Measurements from ENCODE around the gene LRCH1. TPM values are rescaled to one million over a fixed set of nuclear protein-coding genes. Genes with fewer than 3 reads are reported as not detected.

LRCH1 gene
- total RNA-seq, 4 donors from 2014 or later: 5.0 to 20.4 (median 7.4) TPM

DNA sequence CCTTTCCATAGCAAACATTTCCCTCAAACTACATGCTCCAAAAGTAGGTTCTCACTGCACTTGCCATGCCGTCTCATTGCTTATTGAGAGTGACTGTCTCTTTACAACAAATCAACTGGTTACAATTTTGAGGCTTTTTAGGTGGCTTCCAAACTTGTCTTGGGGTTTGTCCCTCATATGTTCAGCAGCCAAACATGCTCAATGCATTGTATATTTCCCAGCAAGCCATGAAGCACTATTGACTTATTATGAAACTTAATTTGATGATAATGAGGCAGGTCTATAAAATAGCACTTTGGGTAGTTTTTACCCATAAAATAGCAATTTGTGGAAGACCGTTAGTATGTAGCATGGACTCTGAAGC is 78.2 kb downstream of the LRCH1 start:
- WGBS, 2 donors: 76 to 86% methylated on average over 2 of the region's 2 CpGs
- H3K9me3 ChIP-seq: no peaks in the 10 kb centered on the region
- peaks cover 6 to 37% (median 14%) of the 10 kb centered on the region in 3 donors for H3K4me1 ChIP-seq
- intact Hi-C loops (cut with DNase I): no loop called here
- no peak for TF ChIP-seq POLR2A (IDR thresholded peaks at IDR 0.05)
- TF ChIP-seq, protein P1, sequence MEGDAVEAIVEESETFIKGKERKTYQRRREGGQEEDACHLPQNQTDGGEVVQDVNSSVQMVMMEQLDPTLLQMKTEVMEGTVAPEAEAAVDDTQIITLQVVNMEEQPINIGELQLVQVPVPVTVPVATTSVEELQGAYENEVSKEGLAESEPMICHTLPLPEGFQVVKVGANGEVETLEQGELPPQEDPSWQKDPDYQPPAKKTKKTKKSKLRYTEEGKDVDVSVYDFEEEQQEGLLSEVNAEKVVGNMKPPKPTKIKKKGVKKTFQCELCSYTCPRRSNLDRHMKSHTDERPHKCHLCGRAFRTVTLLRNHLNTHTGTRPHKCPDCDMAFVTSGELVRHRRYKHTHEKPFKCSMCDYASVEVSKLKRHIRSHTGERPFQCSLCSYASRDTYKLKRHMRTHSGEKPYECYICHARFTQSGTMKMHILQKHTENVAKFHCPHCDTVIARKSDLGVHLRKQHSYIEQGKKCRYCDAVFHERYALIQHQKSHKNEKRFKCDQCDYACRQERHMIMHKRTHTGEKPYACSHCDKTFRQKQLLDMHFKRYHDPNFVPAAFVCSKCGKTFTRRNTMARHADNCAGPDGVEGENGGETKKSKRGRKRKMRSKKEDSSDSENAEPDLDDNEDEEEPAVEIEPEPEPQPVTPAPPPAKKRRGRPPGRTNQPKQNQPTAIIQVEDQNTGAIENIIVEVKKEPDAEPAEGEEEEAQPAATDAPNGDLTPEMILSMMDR (IDR thresholded peaks at IDR 0.05): no peak
- H3K4me3 ChIP-seq: no peak overlapping the region
- no peaks in the 10 kb centered on the region for H3K27me3 ChIP-seq
- H3K36me3 ChIP-seq: no peaks in the 10 kb centered on the region
- no peak for DNase-seq
- no peak overlapping the region for H3K27ac ChIP-seq

DNA sequence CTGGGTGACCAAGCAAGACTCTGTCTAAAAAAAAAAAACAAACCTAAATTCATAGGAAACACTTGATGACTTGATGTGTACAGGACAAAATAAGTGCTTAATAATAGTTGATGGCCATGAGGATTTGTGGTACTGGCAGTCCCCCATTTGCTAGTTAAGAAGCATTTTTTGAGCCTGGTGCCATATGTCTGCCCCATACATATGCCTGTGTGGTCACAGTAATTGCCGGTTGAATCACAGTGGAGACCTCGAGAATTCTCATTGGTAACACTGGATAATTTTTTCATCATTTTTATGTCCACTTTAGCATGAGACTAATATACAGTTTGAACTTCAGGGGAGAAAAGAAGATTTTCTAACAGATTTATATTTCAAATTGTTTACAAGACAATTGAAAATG is 79.2 kb downstream of the LRCH1 start:
- no peaks in the 10 kb centered on the region for H3K9me3 ChIP-seq
- TF ChIP-seq, protein P1 (IDR thresholded peaks at IDR 0.05): no peak
- H3K27me3 ChIP-seq: no peaks in the 10 kb centered on the region
- no peaks in the 10 kb centered on the region for H3K36me3 ChIP-seq
- no peak for DNase-seq
- no peak overlapping the region for H3K4me3 ChIP-seq
- intact Hi-C loops (cut with DNase I): no loop called here
- H3K4me1 ChIP-seq: peaks cover 6 to 41% (median 14%) of the 10 kb centered on the region in 3 donors
- WGBS, 2 donors: 95 to 100% methylated on average over 2 of the region's 2 CpGs
- H3K27ac ChIP-seq: no peak overlapping the region

DNA sequence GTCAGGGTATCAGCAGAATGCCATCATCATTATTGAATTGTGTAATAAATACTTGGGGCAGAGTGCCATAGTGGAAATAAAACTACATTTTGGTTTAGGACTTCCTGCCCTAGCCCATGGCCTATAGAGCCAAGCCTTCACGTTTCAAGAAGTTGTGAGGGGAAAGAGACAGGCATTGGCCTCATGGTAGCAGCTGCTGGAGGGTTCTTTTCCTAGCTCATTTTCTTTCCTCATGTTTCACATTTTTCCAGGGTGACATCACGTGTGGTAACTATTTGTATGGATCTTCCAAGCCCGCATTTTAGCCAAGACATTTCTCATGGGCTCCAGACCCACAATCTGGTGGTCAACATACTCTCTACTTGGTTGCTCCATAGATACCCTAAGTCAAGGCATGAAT is 80.4 kb downstream of the LRCH1 start:
- peaks cover 6 to 44% (median 14%) of the 10 kb centered on the region in 3 donors for H3K4me1 ChIP-seq
- H3K36me3 ChIP-seq: no peaks in the 10 kb centered on the region
- H3K9me3 ChIP-seq: no peaks in the 10 kb centered on the region
- no peak for TF ChIP-seq POLR2A (IDR thresholded peaks at IDR 0.05)
- TF ChIP-seq, protein P1 (IDR thresholded peaks at IDR 0.05): no peak
- no peak for DNase-seq
- H3K4me3 ChIP-seq: no peak overlapping the region
- H3K27me3 ChIP-seq: no peaks in the 10 kb centered on the region
- intact Hi-C loops (cut with DNase I): no loop called here
- WGBS, 2 donors: 59 to 74% methylated on average over 3 of the region's 3 CpGs
- H3K27ac ChIP-seq: no peak overlapping the region

DNA sequence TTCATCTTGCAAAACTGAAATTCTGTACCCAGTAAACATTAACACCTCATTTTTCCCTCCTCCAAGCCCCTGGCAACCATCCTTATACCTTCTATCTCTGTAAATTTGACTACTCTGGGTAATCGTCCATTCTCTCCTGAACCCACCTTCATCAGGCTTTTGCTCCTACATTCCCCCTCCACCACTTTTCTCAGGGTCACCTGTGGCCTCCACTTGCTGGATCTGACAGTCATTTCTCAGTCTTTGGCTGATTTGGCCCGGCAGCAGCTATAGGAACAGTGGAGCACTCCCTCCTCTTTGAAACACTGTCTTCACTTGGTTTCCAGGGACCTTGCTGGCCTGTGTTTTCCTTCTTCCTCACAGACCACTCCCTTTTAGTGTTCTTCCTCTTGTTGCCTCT is 83.5 kb downstream of the LRCH1 start:
- TF ChIP-seq POLR2A (IDR thresholded peaks at IDR 0.05): no peak
- TF ChIP-seq, protein P1 (IDR thresholded peaks at IDR 0.05): no peak
- Histone ChIP-seq H3K36me3 (no peaks in the 10 kb centered on the region), H3K4me3 (no peak overlapping the region), H3K9me3 (no peaks in the 10 kb centered on the region), H3K27me3 (no peaks in the 10 kb centered on the region), H3K27ac (no peak overlapping the region), H3K4me1 (peaks cover 6 to 53% (median 24%) of the 10 kb centered on the region in 3 donors)
- no peak for DNase-seq
- 43 to 57% methylated on average over 2 of the region's 2 CpGs for WGBS, 2 donors
- intact Hi-C loops (cut with DNase I): no loop called here

DNA sequence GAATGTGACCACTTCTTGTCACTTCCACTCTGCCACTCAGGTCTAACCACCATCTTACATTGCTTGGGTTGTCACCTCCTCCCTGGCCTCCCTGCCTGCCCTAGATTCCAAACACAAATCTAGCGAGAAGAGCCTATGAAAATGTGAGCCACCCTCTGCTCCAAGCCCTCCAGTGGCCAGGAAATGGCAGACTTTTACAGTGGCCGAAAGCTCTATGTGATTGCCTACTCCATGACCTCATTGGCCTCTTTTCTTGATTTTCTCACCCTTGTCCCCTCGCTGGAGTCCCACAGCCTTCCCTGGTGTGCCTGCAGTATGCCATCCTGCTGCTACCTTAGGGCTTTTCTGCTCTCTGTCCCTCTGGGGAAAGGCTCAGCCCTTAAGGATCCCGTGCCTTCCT is 84.2 kb downstream of the LRCH1 start:
- TF ChIP-seq POLR2A (IDR thresholded peaks at IDR 0.05): no peak
- TF ChIP-seq, protein P1 (IDR thresholded peaks at IDR 0.05): no peak
- no peak overlapping the region for H3K27ac ChIP-seq
- no peaks in the 10 kb centered on the region for H3K27me3 ChIP-seq
- intact Hi-C loops (cut with DNase I): no loop called here
- no peak for DNase-seq
- 88 to 93% methylated on average over 4 of the region's 4 CpGs for WGBS, 2 donors
- H3K4me3 ChIP-seq: no peak overlapping the region
- peaks cover 6 to 57% (median 24%) of the 10 kb centered on the region in 3 donors for H3K4me1 ChIP-seq
- H3K9me3 ChIP-seq: no peaks in the 10 kb centered on the region
- no peaks in the 10 kb centered on the region for H3K36me3 ChIP-seq
